Neural progenitor cell (in vitro differentiated cells): ENCODE data around the gene S100A10. TPM values are rescaled to one million over a fixed set of nuclear protein-coding genes. Genes with fewer than 3 reads are reported as not detected.
A peak's percentile ranks its signal among the peaks of the same experiment; 100 is the strongest.

Source experiments
- DNase-seq: peaks from one replicate; pipeline ENCODE4 v3.0.0-alpha.2; 2016; ENCODE audit warnings: low spot score
- H2AFZ ChIP-seq: fragments of 200-600 bp; sonication (generic); replicated peaks from 2 replicates; pipeline ENCODE4 v1.6.1; 2016; ENCODE audit warnings: antibody characterized with exemption
- H3F3A ChIP-seq: fragments of 200-600 bp; sonication (generic); 2 replicates; pipeline ENCODE4 v1.6.1; 2016; ENCODE audit warnings: antibody characterized with exemption, low read depth
- H3K27ac ChIP-seq: fragments of 200-600 bp; sonication (generic); 2 replicates; pipeline ENCODE4 v1.5.1; 2016; ENCODE audit warnings: mild to moderate bottlenecking
- H3K27me3 ChIP-seq: fragments of 200-600 bp; sonication (generic); 2 replicates; pipeline ENCODE4 v1.6.1; 2016; ENCODE audit warnings: mild to moderate bottlenecking, moderate library complexity
- H3K36me3 ChIP-seq: fragments of 200-600 bp; sonication (generic); 2 replicates; pipeline ENCODE4 v1.5.1; 2016
- H3K4me1 ChIP-seq: fragments of 200-600 bp; sonication (generic); 2 replicates; pipeline ENCODE4 v1.6.1; 2016; ENCODE audit warnings: mixed run types
- H3K4me2 ChIP-seq: fragments of 200-600 bp; sonication (generic); 2 replicates; pipeline ENCODE4 v1.6.1; 2016
- H3K4me3 ChIP-seq: fragments of 200-600 bp; sonication (generic); 2 replicates; pipeline ENCODE4 v1.5.1; 2016
- H3K79me2 ChIP-seq: fragments of 200-600 bp; sonication (generic); 2 replicates; pipeline ENCODE4 v1.6.1; 2016; ENCODE audit warnings: low read depth
- H3K9ac ChIP-seq: fragments of 200-600 bp; sonication (generic); 2 replicates; pipeline ENCODE4 v1.6.1; 2016
- H3K9me3 ChIP-seq: fragments of 200-600 bp; sonication (generic); 2 replicates; pipeline ENCODE4 v1.5.1; 2016; ENCODE audit warnings: low read depth
- H4K20me1 ChIP-seq: fragments of 200-600 bp; sonication (generic); 2 replicates; pipeline ENCODE4 v1.6.1; 2016; ENCODE audit warnings: low read depth
- H3K27ac Mint-ChIP-seq: 3 replicates; pipeline ENCODE4 v1.8.0; 2021; ENCODE audit warnings: mixed read lengths
- H3K27me3 Mint-ChIP-seq: 2 replicates; pipeline ENCODE4 v1.8.0; 2022; ENCODE audit warnings: low read depth, mild to moderate bottlenecking, inconsistent platforms, moderate library complexity, mixed read lengths; ENCODE audit not compliant: insufficient read depth
- H3K36me3 Mint-ChIP-seq: 3 replicates; pipeline ENCODE4 v1.8.0; 2021; ENCODE audit warnings: mixed read lengths
- H3K4me1 Mint-ChIP-seq: 3 replicates; pipeline ENCODE4 v1.8.0; 2021; ENCODE audit warnings: mixed read lengths
- H3K4me3 Mint-ChIP-seq: 3 replicates; pipeline ENCODE4 v1.8.0; 2021; ENCODE audit warnings: mild to moderate bottlenecking, moderate library complexity, mixed read lengths
- H3K9me3 Mint-ChIP-seq: 3 replicates; pipeline ENCODE4 v1.8.0; 2020; ENCODE audit warnings: mixed read lengths
- CTCF ChIP-seq: fragments of 200-600 bp; sonication (generic); IDR thresholded peaks from 2 replicates; pipeline ENCODE4 v1.5.1; 2017; ENCODE audit warnings: antibody characterized with exemption, mild to moderate bottlenecking
- EZH2 ChIP-seq: fragments of 200-600 bp; sonication (generic); IDR thresholded peaks from 2 replicates; pipeline ENCODE4 v1.6.1; 2017; ENCODE audit warnings: antibody characterized with exemption, mild to moderate bottlenecking, moderate library complexity
- EZH2phosphoT487 ChIP-seq: fragments of 200-600 bp; sonication (generic); IDR thresholded peaks from 2 replicates; pipeline ENCODE4 v1.6.1; 2017; ENCODE audit warnings: antibody characterized with exemption
- total RNA-seq: library from RNA; depleted of rRNA; stranded (reverse); fragments of >200 nt; gene quantifications from 2 replicates; pipeline ENCODE4 v1.2.3, GENCODE V29; 2015; ENCODE audit warnings: low replicate concordance

Gene S100A10
- total RNA-seq, 1 donor from 2014 or later = 0.54 TPM

GRCh38 chr1:152024223-152024622 is 30.6 kb upstream of the S100A10 start:
- Mint-ChIP-seq H3K36me3 (no peaks in the 10 kb centered on the region), H3K27ac (no peak overlapping the region), H3K9me3 (no peaks in the 10 kb centered on the region), H3K27me3 (peaks cover 2% of the 10 kb centered on the region), H3K4me1 (peaks cover 8% of the 10 kb centered on the region), H3K4me3 (no peak overlapping the region)
- Histone ChIP-seq H3K79me2 (no peaks in the 10 kb centered on the region), H3K27me3 (no peaks in the 10 kb centered on the region), H3K9me3 (no peaks in the 10 kb centered on the region), H3F3A (no peaks in the 10 kb centered on the region), H3K36me3 (no peaks in the 10 kb centered on the region), H3K4me2 (peak overlapping the region; percentile 66), H3K4me1 (peaks cover 20% of the 10 kb centered on the region), H3K4me3 (peak overlapping the region; percentile 19), H3K9ac (no peak overlapping the region), H4K20me1 (no peaks in the 10 kb centered on the region), H3K27ac (no peak overlapping the region), H2AFZ (no peak overlapping the region)
- TF ChIP-seq EZH2phosphoT487 (no peak), EZH2 (no peak), CTCF (no peak)
- DNase-seq = peak; percentile 65

- H3K36me3 ChIP-seq = no peaks in the 10 kb centered on the region
- H3K4me1 ChIP-seq = peaks cover 20% of the 10 kb centered on the region
- no peaks in the 10 kb centered on the region for H3K9me3 ChIP-seq
- TF ChIP-seq EZH2 = no peak
- TF ChIP-seq CTCF = no peak
- TF ChIP-seq EZH2phosphoT487 = no peak
- no peaks in the 10 kb centered on the region for H3K36me3 Mint-ChIP-seq
- no peak overlapping the region for H3K27ac Mint-ChIP-seq
- H3K27me3 ChIP-seq = no peaks in the 10 kb centered on the region
- no peaks in the 10 kb centered on the region for H4K20me1 ChIP-seq
- H3F3A ChIP-seq = no peaks in the 10 kb centered on the region
- no peak overlapping the region for H2AFZ ChIP-seq
- H3K4me3 Mint-ChIP-seq = no peak overlapping the region
- no peak overlapping the region for H3K27ac ChIP-seq
- peaks cover 2% of the 10 kb centered on the region for H3K27me3 Mint-ChIP-seq
- no peak for DNase-seq
- peaks cover 8% of the 10 kb centered on the region for H3K4me1 Mint-ChIP-seq
- H3K9me3 Mint-ChIP-seq = no peaks in the 10 kb centered on the region
- no peaks in the 10 kb centered on the region for H3K79me2 ChIP-seq
- H3K4me3 ChIP-seq = no peak overlapping the region
- H3K4me2 ChIP-seq = peak overlapping the region; percentile 66
- no peak overlapping the region for H3K9ac ChIP-seq
These were observed 29.6 kb upstream of the S100A10 start for GRCh38 chr1:152023221-152023620.

GRCh38 chr1:152022474-152022873 is 28.8 kb upstream of the S100A10 start:
- Histone ChIP-seq H4K20me1 (no peaks in the 10 kb centered on the region), H2AFZ (no peak overlapping the region), H3K79me2 (no peaks in the 10 kb centered on the region), H3K36me3 (no peaks in the 10 kb centered on the region), H3K4me1 (peaks cover 20% of the 10 kb centered on the region), H3K27me3 (no peaks in the 10 kb centered on the region), H3K27ac (no peak overlapping the region), H3K9ac (no peak overlapping the region), H3K4me3 (no peak overlapping the region), H3K9me3 (no peaks in the 10 kb centered on the region), H3F3A (no peaks in the 10 kb centered on the region), H3K4me2 (no peak overlapping the region)
- no peak overlapping the region for H3K27ac Mint-ChIP-seq
- no peaks in the 10 kb centered on the region for H3K9me3 Mint-ChIP-seq
- no peak for TF ChIP-seq EZH2
- DNase-seq = no peak
- H3K27me3 Mint-ChIP-seq = peaks cover 2% of the 10 kb centered on the region
- H3K4me3 Mint-ChIP-seq = no peak overlapping the region
- H3K4me1 Mint-ChIP-seq = peaks cover 8% of the 10 kb centered on the region
- H3K36me3 Mint-ChIP-seq = no peaks in the 10 kb centered on the region

GRCh38 chr1:152021569-152021968 is 27.9 kb upstream of the S100A10 start:
- Mint-ChIP-seq H3K4me3 (no peak overlapping the region), H3K9me3 (no peaks in the 10 kb centered on the region), H3K27ac (no peak overlapping the region), H3K36me3 (no peaks in the 10 kb centered on the region), H3K27me3 (peaks cover 2% of the 10 kb centered on the region), H3K4me1 (peaks cover 8% of the 10 kb centered on the region)
- Histone ChIP-seq H3F3A (no peaks in the 10 kb centered on the region), H4K20me1 (no peaks in the 10 kb centered on the region), H3K36me3 (no peaks in the 10 kb centered on the region), H3K4me1 (peaks cover 20% of the 10 kb centered on the region), H3K9ac (no peak overlapping the region), H3K27ac (no peak overlapping the region), H3K27me3 (no peaks in the 10 kb centered on the region), H3K4me2 (no peak overlapping the region), H3K79me2 (no peaks in the 10 kb centered on the region), H3K9me3 (no peaks in the 10 kb centered on the region), H3K4me3 (no peak overlapping the region), H2AFZ (no peak overlapping the region)
- no peak for TF ChIP-seq EZH2phosphoT487
- TF ChIP-seq EZH2 = no peak
- TF ChIP-seq CTCF = no peak
- no peak for DNase-seq
